WI38 (cell line): Measurements from ENCODE around the gene DPEP2NB.
A peak's percentile ranks its signal among the peaks of the same experiment; 100 is the strongest.
"Not testable (repeated sequence)": the region's sequence is repeated elsewhere in the genome, so short reads cannot be mapped to it uniquely, and the experiment has no call there.

Experiments
- H3K4me3 ChIP-seq: 2 replicates; pipeline ENCODE4 v1.5.1; 2011; ENCODE audit warnings: low read depth, mild to moderate bottlenecking, control low read depth, low read length
- TF ChIP-seq, protein P1 (sequence below): IDR thresholded peaks from 2 replicates; pipeline ENCODE4 v1.5.1; 2012; ENCODE audit warnings: low read depth, mild to moderate bottlenecking, control low read depth, low read length

The DPEP2NB gene

DNA sequence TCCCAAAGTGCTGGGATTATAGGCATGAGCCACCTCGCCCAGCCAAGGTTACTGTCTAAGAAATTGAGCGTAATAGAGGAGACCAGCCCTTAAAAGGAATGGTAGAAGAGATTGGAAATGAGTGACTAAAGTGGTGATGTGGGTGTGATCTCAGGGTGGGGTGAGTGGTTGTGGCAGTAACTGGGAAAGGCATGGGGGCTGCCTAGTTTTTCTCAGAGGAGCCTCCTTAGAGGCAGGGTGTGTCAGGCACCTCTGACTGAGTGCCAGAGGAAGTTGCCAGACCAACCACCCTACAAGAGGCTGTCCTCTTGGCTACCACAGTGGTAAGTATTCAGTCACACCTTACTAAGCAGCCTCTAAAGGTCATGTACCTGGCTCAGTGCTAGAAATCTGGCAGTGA, 16.2 kb upstream of the DPEP2NB start:
- TF ChIP-seq, protein P1, sequence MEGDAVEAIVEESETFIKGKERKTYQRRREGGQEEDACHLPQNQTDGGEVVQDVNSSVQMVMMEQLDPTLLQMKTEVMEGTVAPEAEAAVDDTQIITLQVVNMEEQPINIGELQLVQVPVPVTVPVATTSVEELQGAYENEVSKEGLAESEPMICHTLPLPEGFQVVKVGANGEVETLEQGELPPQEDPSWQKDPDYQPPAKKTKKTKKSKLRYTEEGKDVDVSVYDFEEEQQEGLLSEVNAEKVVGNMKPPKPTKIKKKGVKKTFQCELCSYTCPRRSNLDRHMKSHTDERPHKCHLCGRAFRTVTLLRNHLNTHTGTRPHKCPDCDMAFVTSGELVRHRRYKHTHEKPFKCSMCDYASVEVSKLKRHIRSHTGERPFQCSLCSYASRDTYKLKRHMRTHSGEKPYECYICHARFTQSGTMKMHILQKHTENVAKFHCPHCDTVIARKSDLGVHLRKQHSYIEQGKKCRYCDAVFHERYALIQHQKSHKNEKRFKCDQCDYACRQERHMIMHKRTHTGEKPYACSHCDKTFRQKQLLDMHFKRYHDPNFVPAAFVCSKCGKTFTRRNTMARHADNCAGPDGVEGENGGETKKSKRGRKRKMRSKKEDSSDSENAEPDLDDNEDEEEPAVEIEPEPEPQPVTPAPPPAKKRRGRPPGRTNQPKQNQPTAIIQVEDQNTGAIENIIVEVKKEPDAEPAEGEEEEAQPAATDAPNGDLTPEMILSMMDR: no peak
- H3K4me3 ChIP-seq: no peak overlapping the region

DNA sequence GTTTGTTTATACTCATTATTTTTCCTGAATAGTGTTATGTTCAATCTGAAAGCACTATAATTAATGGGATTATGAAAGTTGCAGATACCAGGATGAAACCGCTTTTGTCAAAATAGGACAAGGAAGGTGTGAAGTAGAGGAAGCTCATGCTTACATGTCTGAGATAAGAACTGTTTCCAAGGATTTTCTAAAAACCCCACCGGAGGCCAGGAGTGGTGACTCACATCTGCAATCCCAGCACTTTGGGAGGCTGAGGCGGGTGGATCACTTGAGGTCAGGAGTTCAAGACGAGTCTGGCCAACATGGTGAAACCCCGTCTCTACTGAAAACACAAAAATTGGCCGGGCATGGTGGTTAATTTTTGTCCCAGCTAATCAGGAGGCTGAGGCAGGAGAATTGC, 14.4 kb upstream of the DPEP2NB start:
- H3K4me3 ChIP-seq: not testable (repeated sequence)

DNA sequence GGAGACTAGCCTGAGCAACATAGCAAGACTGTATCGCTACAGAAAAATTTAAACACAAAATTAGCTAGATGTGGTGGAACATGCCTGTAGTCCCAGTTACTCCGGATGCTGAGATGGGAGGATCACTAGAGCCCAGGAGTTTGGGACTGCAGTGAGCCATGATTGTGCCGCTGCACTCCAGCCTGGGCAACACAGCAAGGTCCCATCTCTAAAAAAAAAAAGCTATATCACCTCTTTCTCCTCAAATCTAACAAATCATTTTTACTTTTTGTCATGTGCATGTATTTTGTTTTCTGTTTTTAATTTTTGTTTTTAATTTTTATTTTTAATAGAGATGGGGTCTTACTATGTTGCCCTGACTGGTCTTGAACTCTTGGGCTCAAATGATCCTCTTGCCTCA, 13.3 kb upstream of the DPEP2NB start:
- no peak overlapping the region for H3K4me3 ChIP-seq
- TF ChIP-seq, protein P1: no peak

DNA sequence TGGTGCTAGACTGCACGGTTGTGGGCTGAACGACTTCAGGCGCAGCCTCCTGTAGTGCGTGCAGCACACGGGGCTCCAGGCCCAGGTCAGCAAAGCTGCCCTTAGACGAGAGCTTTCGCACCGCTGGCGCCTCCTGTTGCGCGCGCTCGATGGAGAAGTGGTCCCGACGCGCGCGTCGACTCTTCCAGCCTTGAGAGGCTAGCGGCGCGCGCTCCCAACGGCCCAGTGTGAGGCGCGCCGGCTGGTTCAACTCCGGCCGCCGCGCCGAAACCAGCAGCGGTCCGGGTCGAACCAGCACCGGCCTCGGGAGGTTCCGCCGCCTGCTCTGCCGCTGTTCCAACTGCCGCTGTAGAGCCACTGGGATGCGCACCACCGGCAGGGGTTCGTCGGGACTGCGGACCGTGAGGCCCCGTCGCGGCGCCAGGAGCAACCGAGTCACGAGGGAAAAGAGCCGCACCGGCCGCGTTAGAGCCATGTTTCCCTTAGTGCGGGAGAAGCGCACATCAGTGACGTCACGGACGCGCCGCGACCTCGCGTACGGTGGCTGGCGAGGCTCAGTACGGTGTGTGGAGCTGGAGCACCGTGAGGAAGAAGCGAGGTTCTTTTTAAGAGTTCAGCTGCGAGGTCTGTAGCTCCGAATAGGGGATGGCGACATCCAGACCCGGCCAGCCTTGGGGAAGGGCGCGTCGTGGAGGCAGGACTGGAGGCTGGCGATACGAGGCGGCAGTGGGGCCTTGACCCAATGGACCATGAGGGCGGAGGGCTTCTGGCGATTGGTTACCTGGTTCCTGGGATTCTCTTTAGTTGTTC, 7.2 kb upstream of the DPEP2NB start, which contains the start of the genes DDX28 and DUS2:
TSS of gene DDX28 (minus strand) at position 505 of the 810 bp plus-strand sequence. CDS start at position 475, 30 bp downstream.
TSS of gene DUS2 (plus strand) at position 557 of the 810 bp plus-strand sequence. CDS start 14,740 bp downstream, outside the sequence.
- H3K4me3 ChIP-seq: peak within 1 kb of the TSS; percentile 80
- TF ChIP-seq, protein P1: no peak

DNA sequence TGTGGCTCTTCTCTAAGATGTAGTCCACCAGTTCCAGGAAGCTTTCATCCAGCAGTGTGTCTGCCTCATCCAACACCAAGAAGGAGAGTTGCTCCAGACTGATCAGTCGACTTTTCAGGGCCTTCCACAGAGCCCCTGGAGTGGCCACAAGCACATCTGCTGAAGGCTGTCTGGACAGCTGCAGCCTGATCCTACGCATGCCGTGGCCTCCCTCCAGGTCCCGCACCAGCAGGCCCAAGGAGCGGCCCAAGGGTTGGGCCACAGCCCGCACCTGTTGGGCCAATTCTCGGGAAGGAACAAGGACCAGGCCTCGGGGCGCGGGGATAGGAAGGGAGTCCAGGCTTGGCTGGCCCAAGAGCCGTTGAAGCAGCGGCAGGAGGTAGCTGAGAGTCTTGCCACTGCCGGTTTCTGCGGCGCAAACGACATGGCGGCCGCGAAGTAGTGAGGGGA, 6.6 kb upstream of the DPEP2NB start:
- H3K4me3 ChIP-seq: peak overlapping the region; percentile 80
- TF ChIP-seq, protein P1: no peak

DNA sequence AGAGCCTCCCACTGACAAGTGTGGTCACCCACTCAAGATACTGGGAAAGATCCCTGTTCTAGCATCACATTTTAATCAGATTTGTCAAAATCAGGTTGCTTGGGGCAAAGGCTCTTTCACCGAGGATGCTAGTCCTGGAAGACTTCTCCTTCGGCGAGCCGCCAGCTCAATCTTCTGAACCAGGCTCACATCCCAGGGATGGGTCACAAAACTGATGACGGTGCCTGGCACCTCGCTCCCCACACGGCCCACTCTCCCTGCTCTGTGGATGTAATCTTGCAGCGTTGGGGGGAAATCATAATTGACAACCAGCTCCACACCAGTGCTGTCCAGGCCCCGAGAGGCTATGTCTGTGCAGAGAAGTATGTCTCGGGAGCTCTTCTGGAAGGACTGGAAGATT, 5.8 kb upstream of the DPEP2NB start:
- no peak overlapping the region for H3K4me3 ChIP-seq

DNA sequence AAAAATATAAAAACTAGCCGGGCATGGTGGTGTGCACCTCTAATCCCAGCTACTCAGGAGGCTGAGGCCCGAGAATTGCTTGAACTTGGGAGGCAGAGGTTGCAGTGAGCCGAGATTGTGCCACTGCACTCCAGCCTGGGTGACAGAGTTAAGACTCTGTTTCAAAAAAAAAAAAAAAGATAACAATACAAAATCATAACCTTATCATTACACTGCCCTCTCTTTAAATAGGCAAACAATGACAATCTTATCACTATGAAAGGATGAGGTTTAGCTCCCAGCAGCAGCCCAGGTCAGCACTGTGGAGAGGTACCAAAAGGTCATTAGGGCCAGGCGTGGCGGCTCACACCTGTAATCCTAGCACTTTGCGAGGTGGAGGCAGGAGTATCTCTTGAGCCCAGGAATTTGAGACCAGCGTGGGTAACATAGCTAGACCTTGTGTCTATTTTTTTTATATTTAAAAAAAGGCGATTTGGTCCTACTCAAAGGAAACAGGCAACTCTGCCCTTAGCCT, 3.5 kb upstream of the DPEP2NB start:
- H3K4me3 ChIP-seq: no peak overlapping the region
- TF ChIP-seq, protein P1: no peak

More for the DNA sequence above, 5.8 kb upstream of the DPEP2NB start:
- TF ChIP-seq, protein P1: no peak
